ENCODE measurements around the gene ZNF354C. TPM values are rescaled to one million over a fixed set of nuclear protein-coding genes. Genes with fewer than 3 reads are reported as not detected.

The ZNF354C gene
- polyA plus RNA-seq, 3 donors: 0.25 to 0.48 (median 0.31) TPM

DNA sequence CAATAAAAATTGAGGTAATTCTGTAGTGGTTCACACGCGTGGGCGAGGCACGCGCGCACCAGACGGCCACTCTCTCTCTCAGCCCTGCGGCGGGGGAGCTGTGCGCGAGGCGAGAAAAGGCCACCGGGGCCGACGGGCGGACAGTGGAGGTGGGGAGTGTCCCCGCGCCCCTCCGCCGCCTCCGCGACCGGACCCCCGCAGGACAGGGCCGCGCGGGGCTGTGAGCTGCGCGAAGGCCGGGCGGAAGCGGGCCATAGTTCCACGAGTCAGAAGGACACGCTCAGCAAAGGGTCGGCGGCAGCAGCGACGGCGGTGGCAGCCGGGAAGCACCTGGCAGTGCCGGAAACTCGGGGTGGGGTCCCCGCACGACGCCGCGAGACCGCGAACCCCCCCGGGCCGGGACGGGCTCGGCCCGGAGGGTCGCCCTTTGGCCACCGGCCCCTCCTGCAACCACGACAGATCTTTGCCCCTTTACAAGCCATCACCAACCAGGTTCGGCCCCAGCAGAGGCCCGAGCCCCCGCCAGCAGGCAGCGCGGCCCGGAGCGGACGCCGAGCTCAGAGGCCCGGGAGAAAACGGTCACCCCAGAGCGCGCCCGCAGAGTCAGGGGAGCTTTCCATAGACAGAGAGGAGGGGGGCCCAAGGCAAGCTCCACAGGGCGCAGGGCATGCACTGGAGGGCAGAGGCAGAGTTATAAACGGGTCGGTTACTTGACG, 60.9 kb downstream of the ZNF354C start:
- no peaks in the 10 kb centered on the region for H4K20me1 ChIP-seq (ENCODE audit: insufficient read depth, low read length)
- Mint-ChIP-seq H3K36me3 (no peaks in the 10 kb centered on the region), H3K4me3 (no peak overlapping the region), H3K27ac (no peak overlapping the region), H3K27me3 (ENCODE audit: low read depth in 3 of 3) (peaks cover 0 to 4% (median 0%) of the 10 kb centered on the region in 3 donors), H3K4me1 (no peaks in the 10 kb centered on the region), H3K9me3 (peaks cover 64 to 93% (median 83%) of the 10 kb centered on the region in 7 donors)
- no peaks in the 10 kb centered on the region for H3K4me1 ChIP-seq (ENCODE audit: control insufficient read depth in 1 of 2, insufficient read depth in 2 of 2, low read length in 2 of 2)
- peaks cover 96 to 98% of the 10 kb centered on the region in 2 donors for H3K9me3 ChIP-seq (replicated peaks in 1 of 2; ENCODE audit: control insufficient read depth in 1 of 2, insufficient read depth in 1 of 2, low read length in 2 of 2)
- no peak overlapping the region for H3K9ac ChIP-seq (ENCODE audit: insufficient read depth, low read length, poor library complexity, severe bottlenecking)
- no peaks in the 10 kb centered on the region for H3K36me3 ChIP-seq (replicated peaks in 1 of 2; ENCODE audit: control insufficient read depth in 1 of 2, insufficient read depth in 2 of 2, low read length in 2 of 2)
- H3K4me2 ChIP-seq (replicated peaks; ENCODE audit: extremely low read depth, low read length, poor library complexity, severe bottlenecking): no peak overlapping the region
- TF ChIP-seq, protein P1, sequence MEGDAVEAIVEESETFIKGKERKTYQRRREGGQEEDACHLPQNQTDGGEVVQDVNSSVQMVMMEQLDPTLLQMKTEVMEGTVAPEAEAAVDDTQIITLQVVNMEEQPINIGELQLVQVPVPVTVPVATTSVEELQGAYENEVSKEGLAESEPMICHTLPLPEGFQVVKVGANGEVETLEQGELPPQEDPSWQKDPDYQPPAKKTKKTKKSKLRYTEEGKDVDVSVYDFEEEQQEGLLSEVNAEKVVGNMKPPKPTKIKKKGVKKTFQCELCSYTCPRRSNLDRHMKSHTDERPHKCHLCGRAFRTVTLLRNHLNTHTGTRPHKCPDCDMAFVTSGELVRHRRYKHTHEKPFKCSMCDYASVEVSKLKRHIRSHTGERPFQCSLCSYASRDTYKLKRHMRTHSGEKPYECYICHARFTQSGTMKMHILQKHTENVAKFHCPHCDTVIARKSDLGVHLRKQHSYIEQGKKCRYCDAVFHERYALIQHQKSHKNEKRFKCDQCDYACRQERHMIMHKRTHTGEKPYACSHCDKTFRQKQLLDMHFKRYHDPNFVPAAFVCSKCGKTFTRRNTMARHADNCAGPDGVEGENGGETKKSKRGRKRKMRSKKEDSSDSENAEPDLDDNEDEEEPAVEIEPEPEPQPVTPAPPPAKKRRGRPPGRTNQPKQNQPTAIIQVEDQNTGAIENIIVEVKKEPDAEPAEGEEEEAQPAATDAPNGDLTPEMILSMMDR (IDR thresholded peaks at IDR 0.05): no peak
- H3K4me3 ChIP-seq (replicated peaks in 1 of 3; ENCODE audit: low read depth in 2 of 3, low read length in 3 of 3): no peak overlapping the region
- no peak for DNase-seq
- H3K27me3 ChIP-seq (ENCODE audit: control insufficient read depth in 2 of 2, insufficient read depth in 2 of 2, low read length in 2 of 2): no peaks in the 10 kb centered on the region
- no peaks in the 10 kb centered on the region for H3K79me2 ChIP-seq (ENCODE audit: insufficient read depth, low read length)
- 71% methylated on average over 56 of the region's 75 CpGs for WGBS (ENCODE audit: insufficient coverage)
- intact Hi-C loops (cut with micrococcal nuclease): no loop called here
- H2AFZ ChIP-seq (ENCODE audit: insufficient read depth, low read depth, low read length, poor library complexity, severe bottlenecking): no peak overlapping the region
- no peak overlapping the region for H3K27ac ChIP-seq (ENCODE audit: low read depth in 1 of 2, low read length in 2 of 2)

GRCh38 chr5:179121667-179122111, 61.5 kb downstream of the ZNF354C start:
- intact Hi-C loops (cut with micrococcal nuclease): no loop called here
- no peak overlapping the region for H2AFZ ChIP-seq (ENCODE audit: insufficient read depth, low read depth, low read length, poor library complexity, severe bottlenecking)
- no peak overlapping the region for H3K4me2 ChIP-seq (replicated peaks; ENCODE audit: extremely low read depth, low read length, poor library complexity, severe bottlenecking)
- no peaks in the 10 kb centered on the region for H3K4me1 ChIP-seq (ENCODE audit: control insufficient read depth in 1 of 2, insufficient read depth in 2 of 2, low read length in 2 of 2)
- Mint-ChIP-seq H3K4me1 (no peaks in the 10 kb centered on the region), H3K36me3 (no peaks in the 10 kb centered on the region), H3K27me3 (ENCODE audit: low read depth in 3 of 3) (peaks cover 0 to 4% (median 0%) of the 10 kb centered on the region in 3 donors), H3K27ac (no peak overlapping the region), H3K4me3 (no peak overlapping the region), H3K9me3 (peaks cover 67 to 93% (median 84%) of the 10 kb centered on the region in 7 donors)
- peaks cover 96 to 98% of the 10 kb centered on the region in 2 donors for H3K9me3 ChIP-seq (replicated peaks in 1 of 2; ENCODE audit: control insufficient read depth in 1 of 2, insufficient read depth in 1 of 2, low read length in 2 of 2)
- DNase-seq: no peak
- H3K36me3 ChIP-seq (replicated peaks in 1 of 2; ENCODE audit: control insufficient read depth in 1 of 2, insufficient read depth in 2 of 2, low read length in 2 of 2): no peaks in the 10 kb centered on the region
- no peaks in the 10 kb centered on the region for H4K20me1 ChIP-seq (ENCODE audit: insufficient read depth, low read length)
- WGBS (ENCODE audit: insufficient coverage): 97% methylated on average over 21 of the region's 25 CpGs
- no peak overlapping the region for H3K9ac ChIP-seq (ENCODE audit: insufficient read depth, low read length, poor library complexity, severe bottlenecking)
- H3K27me3 ChIP-seq (ENCODE audit: control insufficient read depth in 2 of 2, insufficient read depth in 2 of 2, low read length in 2 of 2): no peaks in the 10 kb centered on the region
- no peak overlapping the region for H3K4me3 ChIP-seq (replicated peaks in 1 of 3; ENCODE audit: low read depth in 2 of 3, low read length in 3 of 3)
- H3K27ac ChIP-seq (ENCODE audit: low read depth in 1 of 2, low read length in 2 of 2): no peak overlapping the region
- no peaks in the 10 kb centered on the region for H3K79me2 ChIP-seq (ENCODE audit: insufficient read depth, low read length)
- TF ChIP-seq, protein P1 (IDR thresholded peaks at IDR 0.05): no peak

Data from CD14-positive monocyte (primary cell).